Right ventricle myocardium superior (tissue), 1 donor: ENCODE measurements around the gene TAPBPL. TPM values are rescaled to one million over a fixed set of nuclear protein-coding genes. Genes with fewer than 3 reads are reported as not detected.
"Not testable (repeated sequence)": the region's sequence is repeated elsewhere in the genome, so short reads cannot be mapped to it uniquely, and the experiment has no call there.

ENCODE experiments used
- ATAC-seq: fragments of 200-7000 bp; cut with Tn5 transposase; one replicate; pipeline ENCODE4 v1.9.1; 2020; ENCODE audit warnings: mild to moderate bottlenecking; ENCODE audit not compliant: poor library complexity
- DNase-seq: peaks from one replicate; pipeline ENCODE4 v3.0.0-alpha.2; 2020
- intact Hi-C: fragments of 100-400 bp; cut with DNase I; formaldehyde crosslinking; loops from one replicate; pipeline ENCODE4 v1.11.2; 2022
- long read RNA-seq: library from polyadenylated mRNA; unstranded; transcript quantifications from one replicate; pipeline ENCODE4 v2.0.0, GENCODE V29; 2021
- total RNA-seq: library from RNA; stranded (reverse); fragmentation: NEBNext Ultra II Directional; extraction: Animal tissue kit (Norgen Biotek cat#: 25700); gene quantifications from one replicate; pipeline ENCODE4 v1.2.1, GENCODE V29; 2021
- donor health status: DM: no; HTN: yes; CAD: no; lungs with severe emphysema.

The TAPBPL gene
- 11.1 TPM for total RNA-seq
- long read RNA-seq, transcript TAPBPL-201 (7 exons, 1,741 nt), result major isoform, 13 of 35 reads
- long read RNA-seq, partial matches to known transcripts, result 6 of 35 reads
- long read RNA-seq, other reads (novel, unspliced or antisense), result 14 of 35 reads

GRCh38 chr12:6451348-6452244, at the start of gene TAPBPL:
Gene TAPBPL, plus strand, starts transcription at chr12:6452042. Its CDS starts 207 bp downstream, at chr12:6452249.
- ATAC-seq (peak; percentile 95), DNase-seq (peak; percentile 91)
- intact Hi-C loops, result no loop called here

- intact Hi-C loops, result no loop called here
- ATAC-seq (no peak), DNase-seq (no peak)
Observed at GRCh38 chr12:6404390-6404789, 47.5 kb upstream of the TAPBPL start.

- intact Hi-C loops, result no loop called here
- ATAC-seq (no peak), DNase-seq (no peak)
Observed at GRCh38 chr12:6405963-6406362, 45.9 kb upstream of the TAPBPL start.

- DNase-seq (no peak), ATAC-seq (no peak)
- intact Hi-C loops, result no loop called here
Observed at GRCh38 chr12:6407236-6407954, 44.4 kb upstream of the TAPBPL start.

- DNase-seq (no peak), ATAC-seq (peak; percentile 63)
- intact Hi-C loops, result no loop called here
Observed at GRCh38 chr12:6416596-6416995, 35.2 kb upstream of the TAPBPL start.

- intact Hi-C loops, result no loop called here
- ATAC-seq (no peak), DNase-seq (no peak)
Observed at GRCh38 chr12:6418796-6419195, 33.0 kb upstream of the TAPBPL start.

- intact Hi-C loops, result loop anchor here (5.0 kb wide), 1 partner anchor 42 kb away; no protein-coding TSS in a partner anchor
- DNase-seq (no peak), ATAC-seq (no peak)
Observed at GRCh38 chr12:6420364-6420763, 31.5 kb upstream of the TAPBPL start.

GRCh38 chr12:6423267-6424007, 28.4 kb upstream of the TAPBPL start:
- peak; percentile 100 for ATAC-seq
- intact Hi-C loops, result loop anchor here (5.0 kb wide), 1 partner anchor 39 kb away; no protein-coding TSS in a partner anchor
- DNase-seq, result peak; percentile 89

- DNase-seq, result no peak
- intact Hi-C loops, result loop anchor here (5.0 kb wide), 1 partner anchor 38 kb away; no protein-coding TSS in a partner anchor
- ATAC-seq, result no peak
Observed at GRCh38 chr12:6424008-6424347, 27.9 kb upstream of the TAPBPL start.

- ATAC-seq (no peak), DNase-seq (no peak)
- intact Hi-C loops, result loop anchor here (5.0 kb wide), 1 partner anchor 37 kb away; no protein-coding TSS in a partner anchor
Observed at GRCh38 chr12:6424866-6425265, 27.0 kb upstream of the TAPBPL start.

GRCh38 chr12:6425590-6426531, 26.0 kb upstream of the TAPBPL start:
- no peak for ATAC-seq
- intact Hi-C loops, result no loop called here
- no peak for DNase-seq

GRCh38 chr12:6426882-6427671, 24.8 kb upstream of the TAPBPL start:
- ATAC-seq, result no peak
- DNase-seq, result no peak
- intact Hi-C loops, result no loop called here

- ATAC-seq, DNase-seq, intact Hi-C loops: not testable (repeated sequence)
Observed at GRCh38 chr12:6427796-6428195, 24.0 kb upstream of the TAPBPL start.

- DNase-seq (no peak), ATAC-seq (no peak)
- intact Hi-C loops, result no loop called here
Observed at GRCh38 chr12:6428326-6428725, 23.5 kb upstream of the TAPBPL start.

GRCh38 chr12:6430124-6430989, 21.5 kb upstream of the TAPBPL start:
- intact Hi-C loops, result no loop called here
- peak; percentile 86 for ATAC-seq
- peak; percentile 84 for DNase-seq

- intact Hi-C loops, result no loop called here
- no peak for DNase-seq
- ATAC-seq, result no peak
Observed at GRCh38 chr12:6432991-6433390, 18.9 kb upstream of the TAPBPL start.
